RCC 7860 (cell line): Measurements from ENCODE around the gene ATG2B.
"Not testable (repeated sequence)": the region's sequence is repeated elsewhere in the genome, so short reads cannot be mapped to it uniquely, and the experiment has no call there.

Source experiments
- DNase-seq: peaks from one replicate; pipeline ENCODE4 v3.0.0-alpha.2; 2015; ENCODE audit warnings: low spot score
- FAIRE-seq: peaks from 2 replicates; lab custom pipeline; 2012; peaks lifted over from hg19 to GRCh38; lab: Jason Lieb, UNC

The ATG2B gene

GRCh38 chr14:96255501-96256366, 107.4 kb downstream of the ATG2B start, which contains the start of gene BDKRB1:
TSS of gene BDKRB1 (plus strand) at chr14:96256210. CDS start at chr14:96263683, 7,473 bp downstream.
- FAIRE-seq (no peak), DNase-seq (peak; percentile 31)

- FAIRE-seq (no peak), DNase-seq (no peak)
These were observed 108.5 kb downstream of the ATG2B start for GRCh38 chr14:96254687-96255086.

GRCh38 chr14:96252999-96253539, 110.1 kb downstream of the ATG2B start:
- FAIRE-seq = peak; percentile 18
- peak; percentile 68 for DNase-seq

GRCh38 chr14:96252323-96252998, 110.7 kb downstream of the ATG2B start:
- no peak for DNase-seq
- FAIRE-seq = no peak

- FAIRE-seq = no peak
- no peak for DNase-seq
These were observed 111.4 kb downstream of the ATG2B start for GRCh38 chr14:96251656-96252155.

GRCh38 chr14:96250485-96250884, 112.7 kb downstream of the ATG2B start:
- DNase-seq = no peak
- no peak for FAIRE-seq

GRCh38 chr14:96249029-96249428, 114.1 kb downstream of the ATG2B start:
- no peak for FAIRE-seq
- peak; percentile 12 for DNase-seq

GRCh38 chr14:96247031-96247430, 116.1 kb downstream of the ATG2B start:
- DNase-seq (peak; percentile 54), FAIRE-seq (no peak)

GRCh38 chr14:96246539-96246847, 116.6 kb downstream of the ATG2B start:
- FAIRE-seq = peak; percentile 41
- DNase-seq = peak; percentile 82

- no peak for FAIRE-seq
- peak; percentile 13 for DNase-seq
These were observed 117.2 kb downstream of the ATG2B start for GRCh38 chr14:96245710-96246538.

GRCh38 chr14:96245074-96245473, 118.1 kb downstream of the ATG2B start:
- DNase-seq, FAIRE-seq: not testable (repeated sequence)

- DNase-seq = no peak
- FAIRE-seq = no peak
These were observed 119.4 kb downstream of the ATG2B start for GRCh38 chr14:96243785-96244184.

- no peak for FAIRE-seq
These were observed 121.0 kb downstream of the ATG2B start for GRCh38 chr14:96242126-96242525.

GRCh38 chr14:96240641-96241040, 122.5 kb downstream of the ATG2B start:
- FAIRE-seq (no peak), DNase-seq (no peak)

More at GRCh38 chr14:96242126-96242525, 121.0 kb downstream of the ATG2B start:
- no peak for DNase-seq

- peak; percentile 14 for DNase-seq
- no peak for FAIRE-seq
These were observed 123.4 kb downstream of the ATG2B start for GRCh38 chr14:96239711-96240141.

- FAIRE-seq = no peak
- DNase-seq = no peak
These were observed 124.4 kb downstream of the ATG2B start for GRCh38 chr14:96238676-96239265.

GRCh38 chr14:96237641-96238040, 125.5 kb downstream of the ATG2B start:
- FAIRE-seq = no peak
- DNase-seq = no peak

- FAIRE-seq = no peak
- DNase-seq = no peak
These were observed 127.7 kb downstream of the ATG2B start for GRCh38 chr14:96235426-96235825.

- DNase-seq (no peak), FAIRE-seq (no peak)
These were observed 129.5 kb downstream of the ATG2B start for GRCh38 chr14:96233661-96234060.

GRCh38 chr14:96232506-96232905, 130.6 kb downstream of the ATG2B start:
- DNase-seq (no peak), FAIRE-seq (no peak)
